DLD1 (cell line): ENCODE measurements around the gene TMPRSS2.

Experiments used
- in situ Hi-C: cut with HindIII; loops from 2 replicates; pipeline ENCODE4 v1.10.0; 2017; ENCODE audit warnings: low sequenced_read_pairs

TMPRSS2 gene

DNA sequence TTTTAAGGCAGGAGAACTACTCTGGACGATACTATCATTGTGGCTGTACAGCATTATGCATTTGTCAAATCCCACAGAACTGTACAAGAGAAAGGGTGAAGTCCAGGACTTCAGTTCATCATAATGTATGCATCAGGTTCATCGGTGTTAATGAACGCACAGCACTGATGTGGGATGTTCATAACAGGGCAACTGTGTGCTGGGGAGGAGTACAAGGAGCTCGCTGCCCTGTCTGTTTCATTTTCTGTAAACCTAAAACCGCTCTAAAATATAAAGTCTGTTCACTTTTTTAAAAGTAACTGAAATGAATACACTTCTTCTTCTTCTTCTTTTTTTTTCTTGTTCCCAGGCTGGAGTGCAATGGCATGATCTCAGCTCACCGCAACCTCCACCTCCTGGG, 25.0 kb downstream of the TMPRSS2 start:
- in situ Hi-C loops: no loop called here

DNA sequence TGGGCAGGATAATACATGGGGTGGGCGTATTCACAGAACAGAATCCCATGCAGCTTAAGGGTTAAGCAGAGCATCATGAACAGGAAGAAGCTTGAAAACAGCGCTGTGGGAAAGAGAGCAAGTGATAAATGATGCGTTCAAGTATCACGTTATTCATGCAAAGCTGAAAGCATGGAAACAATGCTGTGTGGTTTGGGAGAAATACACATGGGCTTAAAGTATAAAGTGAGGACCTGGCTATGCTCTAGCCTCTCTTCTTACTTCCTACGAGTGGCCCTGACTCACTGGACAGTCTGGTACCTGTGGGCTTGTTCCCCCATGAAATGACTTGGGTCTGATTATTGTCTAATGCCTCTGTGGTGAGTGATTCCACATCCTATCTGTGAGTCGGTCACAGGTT, 25.7 kb downstream of the TMPRSS2 start:
- in situ Hi-C loops: no loop called here

DNA sequence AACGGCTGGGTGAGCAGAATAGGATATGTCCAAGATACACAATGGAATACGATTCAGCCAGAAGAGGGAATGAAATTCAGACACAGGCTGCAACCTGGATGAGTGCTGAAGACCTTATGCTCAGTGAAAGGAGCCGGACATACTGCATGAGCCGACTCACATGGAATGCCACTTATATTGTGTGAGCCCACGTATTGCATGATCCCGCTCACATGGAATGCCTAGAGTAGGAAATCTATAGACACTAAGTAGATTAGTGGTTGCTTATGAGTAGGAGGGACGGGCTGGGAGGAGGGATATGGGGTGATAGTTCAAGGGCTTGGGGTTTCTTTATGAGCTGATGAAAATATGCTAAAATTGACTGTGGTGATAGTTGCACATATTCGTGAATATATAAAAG, 26.8 kb downstream of the TMPRSS2 start:
- in situ Hi-C loops: no loop called here

DNA sequence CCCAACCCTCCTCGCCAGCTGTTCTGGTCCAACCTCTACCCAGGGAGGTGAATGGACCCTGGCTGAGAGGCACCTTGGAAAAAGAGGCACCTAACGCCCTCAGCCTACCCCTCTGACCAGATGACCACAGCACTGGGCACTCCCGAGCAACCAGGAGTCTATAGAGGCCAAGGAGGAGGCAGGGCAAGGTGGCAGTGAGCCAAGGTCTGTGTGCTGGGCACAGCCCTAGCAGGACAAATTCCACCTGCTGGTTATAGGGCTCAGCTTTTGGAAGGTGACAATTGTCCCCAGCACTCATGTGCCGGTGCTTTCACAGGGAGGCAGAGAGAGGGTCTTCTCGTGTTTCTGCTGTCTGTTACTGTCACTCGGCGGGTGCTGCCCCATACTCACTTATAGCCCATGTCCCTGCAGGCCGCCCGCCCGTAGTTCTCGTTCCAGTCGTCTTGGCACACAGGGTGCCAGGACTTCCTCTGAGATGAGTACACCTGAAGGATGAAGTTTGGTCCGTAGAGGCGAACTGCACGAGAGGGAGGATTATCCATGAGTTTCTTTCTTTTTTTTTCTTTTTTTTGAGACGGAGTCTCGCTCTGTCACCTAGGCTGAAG, 27.8 kb downstream of the TMPRSS2 start:
- in situ Hi-C loops: no loop called here

DNA sequence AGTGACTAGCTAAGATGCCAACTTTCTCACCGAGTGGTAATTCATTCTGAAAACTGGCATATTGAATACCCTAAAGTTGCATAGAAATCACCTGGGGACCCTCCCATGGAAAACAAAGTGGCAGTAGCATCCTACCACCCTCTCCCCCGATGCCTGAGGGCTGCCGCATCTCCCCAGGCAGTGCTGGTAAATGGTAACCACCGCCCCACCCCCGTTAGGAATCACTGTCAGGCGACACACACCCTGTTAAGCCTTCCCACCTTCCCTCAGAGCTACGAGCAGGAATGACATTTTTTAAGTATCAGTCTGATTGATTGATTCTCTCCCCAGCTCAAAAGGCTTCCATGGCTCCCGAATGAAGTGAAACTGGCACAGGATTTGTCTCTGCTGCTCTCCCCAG, 28.3 kb downstream of the TMPRSS2 start:
- in situ Hi-C loops: no loop called here

DNA sequence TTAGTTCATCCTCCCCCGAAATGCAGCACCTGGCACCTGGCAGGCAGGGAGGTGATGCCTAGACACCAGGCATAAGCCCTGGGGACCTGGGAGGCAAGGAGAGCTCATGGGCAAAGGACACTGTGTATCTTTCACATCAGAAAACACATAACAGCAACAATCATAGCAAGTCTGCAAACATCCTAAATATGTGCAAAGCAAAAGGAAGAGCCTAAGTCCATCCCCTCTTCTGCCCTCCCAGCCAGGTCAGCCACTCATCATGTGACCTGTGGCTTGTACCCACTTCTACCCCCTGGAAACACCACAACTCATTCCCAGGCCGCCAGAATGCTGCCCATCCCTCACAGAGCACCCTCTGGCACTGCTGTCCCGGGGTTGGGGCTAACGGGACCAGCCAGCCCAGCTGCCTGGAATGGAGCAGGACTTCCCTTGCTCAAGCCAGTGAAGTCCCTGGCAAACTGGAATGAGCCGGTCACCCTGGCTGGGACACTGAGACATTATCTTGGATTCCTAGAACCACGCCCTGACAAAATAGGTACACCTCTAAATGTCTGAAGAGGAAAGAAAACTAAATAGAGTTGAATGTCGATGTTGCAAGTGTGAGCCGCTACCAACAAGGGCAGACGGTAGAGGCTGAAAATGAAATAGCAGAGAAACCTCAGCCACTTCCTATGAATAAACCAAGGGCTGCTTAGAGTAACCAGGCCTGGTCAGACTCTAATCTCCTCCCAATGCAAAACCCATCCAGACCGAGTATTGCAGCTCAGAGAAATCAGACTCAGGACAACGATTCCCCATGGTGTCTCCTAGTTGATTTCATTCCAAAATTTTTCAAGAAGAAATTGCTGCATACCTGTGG, 29.4 kb downstream of the TMPRSS2 start:
- in situ Hi-C loops: no loop called here

DNA sequence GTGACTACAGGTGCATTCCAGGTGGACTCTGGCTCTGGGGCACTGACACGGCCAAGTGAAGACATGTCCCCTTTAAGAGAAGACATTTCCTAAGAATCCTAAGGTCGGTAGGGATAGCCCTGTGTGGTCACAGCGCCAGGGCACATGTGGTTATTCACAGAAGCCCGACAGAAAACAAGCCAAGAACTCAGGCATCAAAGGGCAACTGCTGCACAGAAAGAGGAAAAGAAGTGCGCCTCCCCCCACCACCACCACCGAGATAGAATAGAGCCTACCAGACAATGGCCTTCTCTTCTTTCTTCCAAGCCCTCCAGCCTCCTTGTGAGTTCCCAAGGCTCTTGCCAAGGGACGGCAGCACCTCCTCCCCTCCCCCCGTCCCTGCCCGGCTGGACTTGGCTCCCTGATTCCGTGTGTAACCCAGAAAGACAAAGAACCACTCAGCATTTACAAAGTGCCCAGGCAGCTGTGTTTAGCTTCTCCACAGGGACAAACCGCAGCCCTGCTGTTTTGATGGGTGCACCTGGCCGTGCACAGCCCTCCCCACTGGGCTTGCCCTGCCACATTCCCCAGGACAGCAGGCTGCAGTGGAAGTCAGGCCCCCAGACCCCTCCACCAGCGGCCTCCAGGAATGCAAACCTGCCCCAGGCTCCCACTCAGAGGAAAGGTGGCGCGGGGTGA, 30.2 kb downstream of the TMPRSS2 start:
- in situ Hi-C loops: no loop called here

DNA sequence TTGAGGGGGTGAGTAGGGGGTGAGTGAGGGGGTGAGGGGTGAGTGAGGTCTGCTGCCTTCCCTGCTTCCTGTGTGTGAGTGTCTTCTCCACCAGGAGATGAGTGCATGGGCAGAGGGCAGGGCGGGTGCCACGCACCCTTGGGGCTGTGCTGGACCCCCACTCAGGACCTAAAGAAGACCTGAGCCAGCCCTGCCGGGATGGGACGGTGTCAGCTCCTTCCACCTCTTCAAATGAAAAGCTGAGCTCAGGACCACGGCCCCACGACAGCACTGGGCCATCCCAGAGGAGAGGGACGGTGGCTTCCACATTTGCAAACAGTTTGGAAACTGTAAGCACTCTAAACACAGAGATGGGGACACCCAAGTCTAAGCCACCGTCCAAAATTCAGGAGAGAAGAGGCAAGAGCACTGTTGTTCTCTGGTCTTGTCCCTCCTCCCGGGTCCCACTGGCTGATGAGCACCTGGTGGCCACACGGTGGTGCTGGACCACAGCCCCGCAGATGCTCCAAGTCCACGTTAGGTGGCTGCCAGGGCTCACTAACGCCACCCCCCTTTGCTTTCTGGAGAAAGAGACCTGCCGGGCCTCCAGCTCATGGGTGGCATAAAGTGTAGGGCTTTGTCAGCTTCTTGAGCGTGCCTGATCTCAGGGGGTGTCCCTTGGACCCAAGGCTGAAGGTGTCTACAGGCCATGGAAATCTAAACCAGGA, 32.1 kb downstream of the TMPRSS2 start:
- in situ Hi-C loops: no loop called here

DNA sequence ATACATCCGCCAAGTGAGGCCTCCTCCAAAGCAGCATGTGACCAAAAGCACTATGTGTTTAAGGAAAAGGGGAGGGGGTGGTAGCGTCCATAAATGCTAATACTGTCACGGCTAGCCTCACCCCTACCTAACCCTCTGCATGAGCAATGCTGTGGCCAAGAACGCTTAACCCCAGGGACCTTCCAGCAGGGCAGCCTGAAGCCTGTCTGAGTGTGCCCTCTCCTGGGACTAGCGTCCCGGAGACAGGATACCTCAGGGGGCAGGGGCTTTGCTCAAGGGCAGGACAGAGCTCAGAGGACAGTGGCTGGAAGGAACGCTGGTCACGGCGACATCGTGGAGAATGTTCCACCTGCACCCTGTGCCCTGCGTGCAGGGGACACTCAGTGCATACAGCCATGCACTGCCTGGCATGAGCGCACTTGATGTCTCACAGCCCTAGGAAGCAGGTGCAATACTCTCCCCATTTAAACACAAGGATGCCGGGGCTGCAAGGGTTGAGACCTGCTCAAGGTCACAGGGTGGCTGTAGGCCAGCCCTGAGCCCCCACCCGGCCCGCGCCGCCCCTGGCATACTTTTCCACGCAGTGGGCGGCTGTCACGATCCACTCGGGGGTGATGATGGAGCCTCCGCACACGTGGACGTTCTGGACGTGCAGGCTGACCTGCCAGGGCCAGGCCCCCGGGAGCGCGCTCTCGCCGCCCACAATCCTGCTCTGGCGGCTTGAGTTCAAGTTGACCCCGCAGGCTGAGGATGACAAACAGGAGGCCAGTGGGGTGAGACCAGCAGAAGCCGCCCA, 35.0 kb downstream of the TMPRSS2 start:
- in situ Hi-C loops: no loop called here

DNA sequence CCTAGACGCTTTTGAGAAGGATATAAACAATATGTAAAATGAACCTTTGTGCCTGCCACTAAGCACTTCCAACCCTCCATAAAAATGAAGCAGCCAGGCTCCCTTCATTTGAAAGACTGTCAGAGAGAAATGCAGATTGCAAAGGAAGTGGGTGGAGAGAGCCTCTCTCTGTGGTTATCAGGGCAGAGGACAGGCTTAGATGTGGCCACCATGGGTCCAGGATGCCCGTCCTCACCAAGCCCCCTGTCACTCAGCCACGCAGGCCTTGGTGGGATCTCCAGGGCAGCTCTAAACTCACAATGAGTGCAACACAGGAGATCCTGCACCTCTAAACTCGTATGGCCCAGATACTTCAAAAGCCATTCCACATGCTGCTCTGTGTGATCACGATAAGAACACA, 37.9 kb downstream of the TMPRSS2 start:
- in situ Hi-C loops: no loop called here

DNA sequence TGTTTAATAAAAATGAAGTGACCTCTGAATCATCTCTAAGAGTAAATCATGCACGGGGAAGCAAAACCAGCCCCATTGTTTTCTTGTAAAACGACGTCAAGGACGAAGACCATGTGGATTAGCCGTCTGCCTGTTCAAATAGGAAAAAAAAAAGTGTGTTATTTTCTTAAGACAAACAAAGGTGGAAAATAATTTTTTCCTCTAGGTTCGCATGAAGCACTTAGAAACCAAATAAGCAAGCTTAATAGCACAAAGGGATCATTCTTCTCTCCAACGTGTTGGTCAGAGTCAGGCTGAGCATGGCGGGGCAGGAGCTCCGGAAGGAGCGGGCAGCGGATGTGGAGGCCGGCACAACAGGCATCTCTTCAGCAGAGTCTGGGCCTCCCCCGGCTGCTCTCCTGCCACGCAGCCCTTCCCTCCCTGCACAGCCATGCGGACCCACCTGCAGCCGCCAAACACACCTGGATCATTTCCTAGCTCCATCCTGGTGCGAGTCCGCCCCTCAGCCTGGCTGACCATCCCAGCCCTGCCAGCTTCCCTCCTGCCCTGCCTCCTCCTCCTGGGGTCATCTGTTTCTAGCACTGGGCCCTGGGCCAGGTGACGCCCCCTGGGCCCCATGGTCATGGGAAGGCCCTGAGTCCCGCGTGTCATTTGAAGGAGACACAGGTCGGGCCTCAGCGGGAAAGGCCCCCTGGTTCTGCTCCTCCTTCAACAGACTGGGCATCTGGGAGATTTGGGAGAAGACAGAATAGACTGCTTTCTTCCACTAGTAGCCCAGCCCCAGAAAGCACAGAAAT, 41.7 kb downstream of the TMPRSS2 start:
- in situ Hi-C loops: no loop called here

DNA sequence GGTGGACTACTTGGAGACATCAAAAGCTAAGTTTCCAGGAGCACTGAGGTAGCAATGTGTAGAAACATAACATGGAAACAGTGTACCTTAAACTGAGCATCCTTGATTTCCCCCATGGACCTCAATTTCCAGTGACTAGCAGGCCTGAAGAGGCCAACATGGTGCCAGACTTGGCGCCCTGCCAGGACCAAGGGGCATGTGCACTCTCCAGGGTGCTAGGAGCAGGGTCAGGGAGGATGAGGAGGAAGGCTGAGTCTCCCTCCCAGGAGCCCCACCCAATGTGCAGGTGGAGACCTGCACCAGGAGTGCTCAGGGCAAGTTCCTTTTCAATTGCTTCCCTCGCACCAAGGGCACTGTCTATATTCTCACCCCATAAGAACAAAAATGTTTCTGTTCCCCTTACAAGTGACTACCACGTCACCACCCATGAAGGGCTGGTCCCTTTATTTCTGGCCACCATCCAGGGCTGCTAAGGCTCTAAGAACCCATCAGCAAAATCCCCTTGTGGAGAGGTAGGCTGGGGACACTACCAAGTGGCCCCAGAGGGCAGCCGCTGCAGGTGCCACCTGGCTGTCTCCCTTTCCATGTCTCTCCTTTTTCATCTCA, 42.7 kb downstream of the TMPRSS2 start:
- in situ Hi-C loops: no loop called here

DNA sequence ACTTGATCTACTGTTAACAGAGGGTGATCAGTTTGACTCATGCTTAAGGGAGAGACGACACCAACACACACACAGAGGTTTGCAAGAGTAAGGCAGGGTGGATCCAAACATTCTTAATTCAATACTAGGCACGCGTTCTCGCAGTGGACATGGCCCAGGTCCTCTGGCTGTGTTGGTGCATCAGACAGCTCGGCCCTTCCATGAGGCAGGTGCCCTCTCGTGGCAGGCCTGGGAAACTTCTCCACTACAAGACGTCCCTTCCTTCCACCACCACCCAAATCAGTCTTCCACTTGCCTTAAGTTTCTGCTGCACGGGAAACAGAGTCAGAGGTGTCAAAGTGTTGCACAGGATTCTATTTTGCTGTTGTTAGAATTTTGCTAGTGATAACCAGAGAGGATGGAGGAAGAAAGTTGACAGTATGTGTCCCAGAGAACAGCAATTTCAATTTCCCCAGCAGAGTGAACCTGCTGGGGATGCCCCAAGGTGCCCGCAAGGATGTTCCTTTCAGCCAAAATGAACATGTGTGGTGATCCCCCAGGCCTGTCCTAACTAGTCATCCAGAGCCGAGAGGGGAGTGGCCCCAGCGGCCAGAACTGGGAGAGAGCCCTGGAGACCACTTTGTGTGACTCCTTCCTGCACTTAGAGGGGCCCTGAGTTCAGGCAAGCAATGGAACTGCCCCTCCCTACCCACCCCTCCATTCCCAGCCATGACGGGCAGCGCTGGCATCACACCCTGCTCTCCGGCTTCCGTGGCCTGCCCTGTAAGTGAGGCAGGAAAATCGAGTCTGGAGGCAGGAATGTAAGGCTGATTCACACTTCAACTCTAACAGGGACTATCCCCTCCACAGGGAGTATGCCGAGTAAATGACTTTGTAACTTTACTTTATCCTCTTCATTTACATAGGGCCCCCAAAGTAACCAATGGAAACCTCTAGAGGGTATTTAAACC, 47.1 kb downstream of the TMPRSS2 start:
- in situ Hi-C loops: no loop called here

DNA sequence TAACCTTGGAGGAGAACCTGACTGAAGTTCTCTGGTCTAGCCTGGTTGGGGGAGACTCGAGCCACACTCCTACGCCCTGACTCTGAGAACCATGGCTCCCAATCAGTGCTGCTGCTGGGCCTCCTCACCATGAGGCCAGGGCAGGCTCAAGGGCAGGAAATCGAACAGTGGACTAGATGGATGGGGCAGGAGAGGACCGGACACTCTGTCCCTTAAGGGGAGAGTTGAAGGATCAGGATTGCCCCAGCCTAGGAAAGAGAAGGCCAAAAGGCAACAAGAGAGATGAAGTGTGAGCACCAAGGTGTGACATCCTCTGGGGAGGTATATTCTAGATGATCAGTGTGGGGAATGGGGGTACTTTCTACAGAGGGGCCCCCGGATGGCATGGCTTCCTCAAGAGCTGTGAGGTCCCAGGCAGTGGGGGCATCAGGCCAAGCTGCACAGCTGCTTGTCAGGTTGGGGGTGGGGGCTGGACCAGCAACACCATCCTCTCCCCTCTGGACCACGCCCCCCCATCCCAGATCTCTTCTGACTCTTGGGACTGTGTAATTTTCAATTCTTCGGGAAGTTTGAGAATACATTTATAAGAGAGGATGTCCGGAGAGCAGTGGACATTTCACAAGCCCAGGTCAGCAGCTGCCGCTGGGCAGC, 47.9 kb downstream of the TMPRSS2 start:
- in situ Hi-C loops: no loop called here

DNA sequence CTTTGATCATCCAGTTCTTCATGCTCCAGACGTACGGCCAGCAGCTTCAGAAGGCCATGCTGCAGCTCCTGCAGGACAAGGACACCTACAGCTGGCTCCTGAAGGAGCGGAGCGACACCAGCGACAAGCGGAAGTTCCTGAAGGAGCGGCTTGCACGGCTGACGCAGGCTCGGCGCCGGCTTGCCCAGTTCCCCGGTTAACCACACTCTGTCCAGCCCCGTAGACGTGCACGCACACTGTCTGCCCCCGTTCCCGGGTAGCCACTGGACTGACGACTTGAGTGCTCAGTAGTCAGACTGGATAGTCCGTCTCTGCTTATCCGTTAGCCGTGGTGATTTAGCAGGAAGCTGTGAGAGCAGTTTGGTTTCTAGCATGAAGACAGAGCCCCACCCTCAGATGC, 49.4 kb downstream of the TMPRSS2 start:
- in situ Hi-C loops: no loop called here

DNA sequence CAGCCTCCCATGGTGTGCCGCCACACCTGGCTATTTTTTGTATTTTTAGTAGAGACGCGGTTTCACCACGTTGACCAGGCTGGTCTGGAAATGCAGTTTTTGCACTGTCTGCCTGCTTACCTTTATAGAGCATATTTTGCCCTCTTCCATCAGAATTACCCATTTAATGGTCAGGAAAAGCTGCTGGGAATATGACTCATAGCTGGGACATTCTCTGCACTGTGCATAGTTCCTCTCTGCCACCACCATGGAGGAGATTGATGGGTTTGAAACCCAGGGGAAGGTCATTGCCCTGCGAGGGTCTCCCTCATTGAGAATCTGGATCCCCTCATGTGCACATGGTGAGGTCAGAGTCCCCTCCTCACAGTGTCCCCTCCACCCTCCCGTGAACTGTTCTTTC, 49.8 kb downstream of the TMPRSS2 start:
- in situ Hi-C loops: no loop called here

DNA sequence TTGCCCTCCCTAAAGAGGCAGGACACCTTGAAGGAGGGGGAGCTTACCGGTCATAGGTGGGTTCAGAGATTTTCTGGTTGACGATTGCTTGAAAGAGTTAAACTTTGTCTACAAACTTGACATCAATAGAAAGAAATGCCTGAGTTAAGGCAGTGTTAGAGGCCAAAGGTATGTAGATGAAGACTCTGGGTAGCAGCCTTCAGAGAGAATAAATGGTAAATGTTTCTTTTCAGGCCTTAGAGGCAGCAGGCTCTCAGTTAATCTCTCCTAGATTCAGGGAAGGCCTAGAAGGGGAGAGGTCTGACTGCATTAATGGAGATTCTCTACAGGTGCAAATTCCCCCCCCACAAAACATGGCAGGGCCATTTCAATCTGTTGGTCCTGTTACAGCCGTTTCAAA, 54.2 kb downstream of the TMPRSS2 start:
- in situ Hi-C loops: no loop called here

DNA sequence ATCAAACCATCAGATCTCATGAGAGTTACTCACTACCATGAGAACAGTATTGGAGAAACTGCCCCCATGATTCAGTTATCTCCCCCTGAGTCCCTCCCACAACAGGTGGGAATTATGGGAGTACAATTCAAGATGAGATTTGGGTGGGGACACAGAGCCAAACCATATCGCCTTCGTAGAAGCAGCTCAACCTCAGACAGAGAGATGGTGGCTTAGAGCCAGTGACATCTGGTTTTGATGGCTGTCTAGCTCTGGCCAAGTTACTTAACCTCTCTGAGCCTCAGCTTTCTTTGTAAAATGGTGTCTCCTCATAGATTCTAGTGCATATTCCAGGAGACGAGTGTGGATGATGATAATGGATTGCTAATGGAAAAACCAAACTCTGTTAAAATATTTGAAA, 54.8 kb downstream of the TMPRSS2 start:
- in situ Hi-C loops: no loop called here
